ENCODE data around the gene DMD.

DMD gene

DNA sequence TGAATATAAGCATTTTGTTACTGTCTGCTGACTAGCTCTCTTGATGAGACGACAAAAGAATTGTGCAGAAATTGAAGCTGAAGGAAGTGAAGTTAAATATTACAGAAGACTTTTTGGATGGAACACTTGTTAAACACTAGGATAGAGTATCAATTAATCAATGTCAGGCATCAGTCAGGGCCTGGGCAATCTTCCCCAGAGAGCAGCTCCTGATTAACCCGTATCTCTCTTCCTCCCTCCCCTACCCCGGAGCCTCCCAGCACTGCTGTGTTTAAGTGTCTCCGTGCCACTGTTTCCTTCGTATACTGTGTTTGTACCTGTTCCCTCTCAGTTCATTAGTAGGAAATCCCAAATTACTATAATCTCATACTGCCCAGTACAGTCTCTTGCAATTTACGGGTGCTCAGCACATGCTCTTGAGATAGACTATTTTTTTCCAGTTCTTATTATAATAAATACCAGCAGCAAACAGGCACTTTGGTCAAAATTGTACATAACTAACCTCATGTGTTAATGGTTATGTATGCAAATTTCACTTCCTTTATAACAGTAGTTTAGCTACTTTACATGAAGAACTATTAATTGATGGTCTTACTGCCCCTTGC, 1373.8 kb downstream of the DMD start:
- DNase-seq: no peak

DNA sequence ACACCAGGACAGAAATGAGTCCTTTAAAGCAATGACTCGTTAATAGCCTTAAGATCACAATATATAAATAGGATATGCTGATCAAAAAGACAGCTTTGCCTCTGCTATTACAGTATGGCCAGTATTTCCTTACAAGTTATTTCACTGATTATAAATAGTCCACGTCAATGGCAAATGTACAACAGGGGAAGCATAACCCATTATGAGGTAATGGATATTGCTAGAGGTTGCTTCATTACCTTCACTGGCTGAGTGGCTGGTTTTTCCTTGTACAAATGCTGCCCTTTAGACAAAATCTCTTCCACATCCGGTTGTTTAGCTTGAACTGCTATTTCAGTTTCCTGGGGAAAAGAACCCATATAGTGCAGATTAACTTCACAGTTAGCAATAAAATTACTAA, 1374.9 kb downstream of the DMD start:
- DNase-seq: no peak

DNA sequence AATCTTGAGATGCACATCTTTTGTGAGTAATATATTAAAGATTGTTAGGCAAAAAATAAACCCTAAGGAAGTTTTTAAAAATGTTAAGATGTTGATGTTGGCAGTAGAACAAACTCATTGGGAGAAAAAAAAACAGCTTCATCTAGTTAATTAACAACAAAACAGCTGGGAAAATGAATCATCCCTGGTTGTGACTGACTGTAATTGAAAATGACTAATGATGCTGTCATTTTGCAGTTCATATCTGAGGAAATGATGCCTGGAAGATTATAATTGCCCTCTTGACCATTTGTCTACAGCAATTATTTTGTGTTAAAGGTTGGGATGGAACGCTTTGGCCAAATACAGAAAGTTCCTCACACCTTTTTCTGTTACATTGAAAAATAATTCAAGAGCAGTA, 1379.1 kb downstream of the DMD start:
- DNase-seq: no peak

DNA sequence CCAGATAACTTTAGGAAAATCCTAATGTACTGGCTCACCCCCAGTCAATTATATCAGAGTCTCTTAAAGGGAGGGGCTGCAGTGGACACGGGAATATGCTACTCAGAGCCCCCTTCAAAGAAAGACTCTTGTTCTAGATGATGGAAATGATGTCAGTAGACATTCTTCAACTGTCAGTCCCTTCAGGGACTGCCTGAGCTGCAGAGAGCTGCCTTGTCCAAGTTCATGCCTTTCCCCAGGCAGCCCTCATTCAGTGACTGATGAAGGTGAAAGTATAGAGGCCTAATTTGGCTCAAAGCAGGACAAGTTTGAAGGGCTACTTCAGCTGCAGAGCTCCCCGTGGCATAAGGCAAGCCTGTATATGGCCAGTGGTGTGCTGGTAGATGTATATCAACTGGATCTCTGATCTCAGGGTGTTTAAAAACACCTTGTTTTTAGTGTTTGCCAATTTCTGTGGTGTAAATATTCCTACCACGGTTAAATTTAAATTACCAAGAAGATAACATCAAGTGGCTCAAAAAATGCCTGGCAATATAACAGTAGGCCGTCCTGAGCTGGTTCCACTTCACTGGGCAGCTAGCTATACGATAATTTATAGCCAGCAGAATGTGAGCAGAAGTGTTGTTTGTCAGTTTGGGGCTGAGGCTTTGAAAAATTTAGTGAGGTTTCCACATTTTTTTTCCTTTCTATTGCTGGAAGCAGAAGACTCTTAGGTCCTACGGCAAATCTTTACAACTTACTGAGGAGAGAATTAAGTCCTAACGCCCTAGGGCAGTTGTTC, 1390.7 kb downstream of the DMD start:
- DNase-seq: no peak

DNA sequence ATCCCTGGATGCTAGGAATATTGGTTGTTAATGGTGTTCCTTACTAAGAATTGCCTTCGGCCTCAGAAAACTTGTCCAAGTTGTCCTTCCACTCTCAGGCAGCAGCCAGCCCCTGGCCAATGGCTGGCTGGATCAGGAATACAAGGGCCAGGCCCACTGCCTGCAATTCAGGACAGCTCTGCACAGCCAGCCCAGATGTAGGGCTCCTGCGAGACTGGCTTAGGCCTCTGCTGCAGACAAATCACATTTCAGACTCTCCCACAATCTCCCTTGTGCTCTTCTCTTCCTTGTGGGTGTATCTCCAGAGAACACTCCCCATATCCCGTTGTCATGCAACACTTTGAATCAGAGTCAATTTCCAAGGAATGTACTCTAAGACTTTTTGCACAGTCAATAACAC, 1391.9 kb downstream of the DMD start:
- no peak for DNase-seq

DNA sequence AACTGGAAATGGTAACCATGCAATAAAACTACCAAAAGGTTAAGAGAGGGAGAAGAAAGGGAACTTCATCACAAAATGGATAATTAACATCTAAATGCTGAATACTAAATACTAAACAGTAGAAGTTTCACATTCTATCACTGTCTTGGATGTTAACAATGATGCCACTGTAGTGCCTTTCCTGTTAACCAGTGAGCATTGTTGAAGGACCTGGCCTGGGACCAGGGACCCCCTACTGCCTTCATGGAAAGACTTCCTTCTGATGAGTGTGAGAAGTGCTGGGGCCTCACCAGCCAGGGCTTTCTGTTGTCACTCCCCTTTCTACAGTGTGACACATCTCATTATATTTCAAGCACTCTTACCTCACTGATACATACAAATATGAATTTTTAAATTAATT, 1400.2 kb downstream of the DMD start:
- DNase-seq: no peak

DNA sequence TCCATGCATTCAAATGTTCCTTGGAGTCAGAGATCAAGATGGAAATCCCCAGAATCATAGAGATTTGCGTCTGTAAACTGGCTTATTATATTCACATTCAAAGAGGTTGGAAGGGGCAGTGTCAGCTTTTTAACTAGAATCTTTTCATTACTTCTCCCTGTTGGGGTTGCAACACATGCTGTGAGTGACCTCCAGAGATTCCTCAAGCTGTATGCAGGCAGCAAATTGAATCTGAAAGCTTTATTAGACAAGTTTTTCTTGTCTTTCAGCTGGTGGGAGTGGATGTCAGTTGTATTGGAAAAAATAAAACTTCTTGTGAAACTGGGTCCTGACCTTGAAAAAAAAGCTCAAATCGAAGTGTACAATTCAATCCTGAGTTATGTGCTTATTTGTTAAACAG, 1403.0 kb downstream of the DMD start:
- no peak for DNase-seq

DNA sequence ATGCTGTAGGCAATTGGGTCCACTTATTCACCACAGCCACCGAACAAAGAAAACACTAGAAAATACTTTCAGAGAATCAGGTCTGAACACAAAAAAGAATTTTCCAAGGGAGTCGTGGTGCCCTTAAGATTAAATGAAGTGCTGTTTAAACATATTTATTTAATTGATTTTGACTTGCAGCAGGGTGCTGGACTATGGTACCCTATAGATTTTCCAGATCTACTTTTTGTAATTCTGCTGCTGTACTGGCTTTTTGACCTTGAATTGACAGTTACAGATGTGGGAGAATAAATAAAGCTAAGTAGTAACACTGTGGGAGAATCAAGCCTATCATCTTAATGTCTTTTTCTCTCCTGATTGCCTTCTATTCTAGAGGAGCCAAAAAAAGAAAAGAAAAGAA, 1404.2 kb downstream of the DMD start:
- DNase-seq: no peak

DNA sequence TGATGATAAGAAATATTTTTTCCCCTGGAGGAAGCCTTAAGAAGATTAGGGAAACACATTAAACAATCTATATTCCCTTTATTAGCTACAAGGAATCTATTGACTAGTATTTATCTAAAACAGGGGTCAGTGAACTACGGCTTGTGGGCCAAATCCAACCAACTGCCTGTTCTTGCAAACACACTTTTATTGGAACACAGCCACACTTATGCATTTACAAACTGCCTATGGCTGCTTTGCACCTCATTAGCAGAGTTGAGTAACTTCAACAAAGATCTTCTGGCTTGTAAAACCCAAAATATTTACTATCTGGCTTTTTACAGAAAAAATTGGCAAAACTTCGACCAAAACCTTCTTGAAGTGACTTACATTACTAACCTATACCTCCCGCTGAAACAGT, 1405.6 kb downstream of the DMD start:
- DNase-seq: no peak

DNA sequence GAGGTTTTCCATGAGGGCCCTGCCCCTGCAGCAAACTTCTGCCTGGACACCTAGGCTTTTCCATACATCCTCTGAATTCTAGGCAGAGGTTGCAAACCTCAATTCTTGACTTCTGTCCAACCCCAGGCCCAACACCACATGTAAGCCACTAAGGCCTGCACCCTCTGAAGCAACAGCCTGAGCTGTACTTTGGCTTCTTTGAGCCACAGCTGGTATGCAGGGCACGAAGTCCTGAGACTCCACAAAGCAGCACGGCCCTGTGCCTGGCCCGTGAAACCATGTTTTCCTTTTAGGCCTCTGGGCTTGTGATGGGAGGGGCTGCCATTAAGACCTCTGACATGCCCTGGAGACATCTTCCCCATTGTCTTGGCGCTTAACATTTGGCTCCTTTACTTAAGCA, 1411.1 kb downstream of the DMD start:
- no peak for DNase-seq

DNA sequence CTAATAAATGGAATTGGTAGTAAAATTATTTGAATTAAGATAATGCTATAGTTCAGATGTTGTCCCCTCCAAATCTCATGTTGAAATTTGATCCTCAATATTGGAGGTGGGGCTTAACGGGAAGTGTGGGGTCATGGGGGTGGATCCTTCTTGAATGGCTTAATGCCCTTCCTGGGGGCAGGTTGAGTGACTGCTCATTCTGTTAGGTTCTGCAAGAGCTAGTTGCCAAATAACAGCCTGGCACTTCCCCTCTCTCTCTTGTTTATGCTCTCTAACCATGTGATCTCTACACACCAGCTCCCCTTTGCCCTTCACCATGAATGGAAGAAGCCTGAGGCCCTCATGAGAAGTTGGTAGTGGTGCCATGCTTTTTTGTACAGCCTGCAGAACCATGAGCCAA, 1414.7 kb downstream of the DMD start:
- DNase-seq: no peak

DNA sequence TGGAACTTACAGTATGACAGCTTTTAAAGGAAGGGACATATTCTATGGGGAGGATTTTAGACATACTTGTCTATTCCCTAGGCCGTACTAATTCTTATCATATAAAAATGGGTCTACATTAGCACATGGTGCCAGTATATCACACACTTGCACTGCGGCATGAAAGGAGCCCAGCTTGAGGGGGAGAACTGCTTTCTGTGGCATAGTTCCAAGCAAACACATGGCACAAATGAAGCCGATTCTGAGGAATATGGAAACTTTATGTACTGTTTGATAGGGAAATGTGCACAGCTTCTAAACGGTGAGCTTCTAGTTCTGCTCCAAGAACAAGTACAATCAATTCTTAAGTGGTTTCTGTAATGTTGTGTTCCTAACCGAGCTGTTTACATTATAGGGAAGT, 1463.9 kb downstream of the DMD start:
- no peak for DNase-seq

DNA sequence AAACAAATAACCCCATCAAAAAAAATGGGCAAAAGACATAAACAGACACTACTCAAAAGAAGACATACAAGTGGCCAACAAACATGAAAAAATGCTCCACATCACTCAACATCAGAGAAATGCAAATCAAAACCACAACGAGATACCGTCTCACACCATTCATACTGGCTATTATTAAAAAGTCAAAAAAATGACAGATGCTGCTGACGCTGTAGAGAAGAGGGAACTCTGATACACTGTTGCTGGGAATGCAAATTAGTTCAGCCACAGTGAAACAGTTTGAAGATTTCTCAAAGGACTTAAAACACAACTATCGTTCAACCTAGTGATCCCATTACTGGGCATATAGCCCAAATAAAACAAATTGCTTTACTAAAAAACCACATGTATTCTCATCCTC, 1468.3 kb downstream of the DMD start:
- DNase-seq: no peak

DNA sequence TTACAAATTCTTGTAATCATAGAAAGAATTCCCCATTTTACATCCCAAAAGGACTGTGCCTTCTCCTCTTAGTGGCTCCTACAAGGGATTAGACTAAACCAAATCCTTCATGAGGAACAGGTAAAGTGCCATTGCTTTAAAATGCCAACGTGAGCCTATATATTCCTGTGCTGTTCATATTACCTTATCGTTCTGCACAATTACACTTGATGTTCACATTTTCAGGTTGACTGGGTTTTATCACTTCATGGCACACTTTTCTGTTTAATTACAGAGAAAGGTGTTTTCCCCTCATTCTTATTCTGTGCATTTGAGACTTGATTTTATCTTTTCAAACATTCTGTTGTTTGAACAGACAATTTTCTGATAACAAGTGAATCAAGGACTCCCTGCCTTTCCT, 1493.9 kb downstream of the DMD start:
- no peak for DNase-seq

DNA sequence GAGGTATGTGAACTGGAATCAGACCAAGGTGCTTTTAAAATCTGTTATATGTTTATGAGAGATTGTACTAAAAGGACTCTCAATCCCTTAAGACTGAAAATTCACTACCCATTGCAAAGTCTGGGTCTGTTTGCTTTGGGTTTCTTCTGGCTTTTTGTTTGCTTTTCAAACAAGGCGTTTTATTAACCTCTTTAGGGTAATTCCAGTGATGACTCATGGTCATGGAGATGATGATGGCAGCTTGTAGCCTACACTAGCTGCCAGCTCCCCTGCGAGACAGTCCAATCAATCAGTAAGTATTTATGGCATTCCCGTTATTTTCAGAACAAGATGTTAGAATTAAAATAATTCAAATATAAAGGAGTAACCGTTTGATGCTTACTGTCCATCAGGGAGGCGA, 1495.7 kb downstream of the DMD start:
- no peak for DNase-seq

DNA sequence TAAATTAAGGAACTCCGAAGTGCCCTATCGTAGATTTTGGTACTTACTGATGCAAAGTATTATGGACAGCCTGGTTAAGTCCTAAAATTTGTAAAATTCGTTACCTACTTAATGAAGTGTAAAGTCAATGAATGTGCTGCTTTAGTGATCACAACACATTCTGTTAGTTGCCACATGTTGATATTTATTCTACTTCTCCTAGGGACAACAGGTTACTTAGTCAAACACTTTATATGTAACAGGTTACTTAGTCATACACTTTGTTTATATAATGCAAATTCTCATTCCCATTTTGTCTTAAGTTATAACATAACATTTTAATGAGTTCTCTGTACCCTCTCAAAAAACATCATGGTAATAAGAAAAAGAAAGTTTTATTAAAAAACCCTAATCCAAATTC, 1496.6 kb downstream of the DMD start:
- DNase-seq: no peak

DNA sequence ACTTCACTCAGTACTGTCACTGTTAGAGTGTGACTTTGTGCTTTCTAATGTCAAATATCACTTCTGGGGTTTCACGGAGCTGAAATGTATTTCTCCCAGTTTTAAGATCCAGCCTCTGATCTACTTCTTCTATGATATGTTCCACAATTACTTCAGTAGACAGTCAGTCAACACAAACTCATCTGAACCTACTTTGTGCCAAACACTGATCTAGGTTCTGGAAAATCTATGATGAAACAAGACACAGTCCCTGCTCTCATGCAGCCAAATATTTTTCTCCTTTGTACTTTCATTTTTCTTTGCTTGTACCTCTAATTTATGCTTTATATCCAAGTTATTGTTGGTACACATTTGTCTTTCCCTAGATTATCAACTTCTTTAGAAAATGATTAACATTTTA, 1498.2 kb downstream of the DMD start:
- DNase-seq: no peak

DNA sequence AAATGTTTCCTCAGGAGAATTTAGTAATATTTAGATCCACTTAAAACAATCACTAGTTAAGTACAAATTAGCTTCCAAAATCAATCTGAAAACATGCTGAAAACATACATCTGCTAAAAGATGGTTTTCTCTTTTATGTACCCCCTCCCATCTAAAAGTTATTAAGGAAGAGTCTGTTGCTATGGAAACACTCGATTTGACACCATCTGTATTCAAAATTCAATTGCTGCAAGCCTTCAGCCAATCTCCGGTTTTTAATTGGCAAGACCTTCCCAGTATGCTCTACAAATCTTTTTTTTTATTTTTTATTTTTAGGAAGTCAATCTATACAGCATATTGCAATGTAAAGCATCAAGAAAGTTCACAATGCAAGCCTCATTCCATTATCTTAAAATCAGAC, 1500.2 kb downstream of the DMD start:
- no peak for DNase-seq

DNA sequence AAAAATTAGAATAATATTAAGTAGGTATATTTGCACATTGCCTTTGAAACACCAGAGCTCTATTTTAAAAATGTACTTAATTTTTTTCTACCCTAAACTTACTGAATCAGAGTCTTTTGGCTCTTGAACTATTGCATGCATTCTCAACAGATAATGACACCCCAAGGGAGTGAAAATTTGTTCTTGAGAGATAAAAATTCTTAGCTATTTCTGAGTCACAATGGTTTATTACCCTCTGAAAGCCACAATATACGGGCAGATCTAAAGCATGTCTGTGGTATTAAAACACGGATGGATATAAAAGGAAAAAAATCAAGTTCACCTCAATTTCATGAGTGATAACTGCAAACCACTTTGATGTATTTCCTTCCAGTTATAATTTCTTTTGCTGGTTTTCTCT, 1503.2 kb downstream of the DMD start:
- DNase-seq: no peak

DNA sequence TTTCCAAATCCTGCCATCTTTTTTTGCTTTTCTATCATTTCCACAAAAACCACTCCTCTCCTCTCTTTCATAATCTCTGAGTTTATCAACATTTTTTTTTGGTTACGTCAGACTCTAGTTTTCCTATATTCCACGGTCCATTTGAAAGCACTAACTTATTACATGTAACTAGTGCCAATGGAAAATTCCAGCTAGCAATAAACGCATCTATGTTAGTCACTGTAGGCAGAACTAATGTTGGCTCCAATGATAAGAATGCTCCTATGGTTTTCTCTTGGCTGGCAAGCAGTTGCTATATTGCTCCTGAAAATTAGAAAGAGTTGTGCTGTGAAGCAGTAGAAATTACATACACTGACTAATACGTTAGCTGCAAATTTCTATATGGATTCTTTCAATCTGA, 1504.9 kb downstream of the DMD start:
- DNase-seq: no peak

DNA sequence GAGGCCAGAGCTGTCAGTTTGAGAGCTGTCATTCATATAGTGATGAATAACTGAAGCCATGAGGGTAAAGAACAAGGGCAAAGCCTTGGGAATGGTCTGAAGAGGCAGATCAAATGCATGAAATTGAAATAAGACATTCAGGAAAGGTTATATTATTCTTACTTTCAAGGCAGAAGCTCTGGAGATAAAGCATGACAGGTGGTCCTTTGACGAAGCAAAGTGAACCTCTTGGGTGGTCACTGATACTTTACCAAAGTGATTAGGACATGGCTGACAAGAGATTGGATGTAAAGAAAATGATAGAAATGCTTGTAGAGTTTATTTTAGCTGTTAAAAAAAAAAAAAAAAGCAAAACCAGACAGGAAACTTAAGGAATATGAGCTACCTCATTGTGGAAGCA, 1505.5 kb downstream of the DMD start:
- DNase-seq: no peak

DNA sequence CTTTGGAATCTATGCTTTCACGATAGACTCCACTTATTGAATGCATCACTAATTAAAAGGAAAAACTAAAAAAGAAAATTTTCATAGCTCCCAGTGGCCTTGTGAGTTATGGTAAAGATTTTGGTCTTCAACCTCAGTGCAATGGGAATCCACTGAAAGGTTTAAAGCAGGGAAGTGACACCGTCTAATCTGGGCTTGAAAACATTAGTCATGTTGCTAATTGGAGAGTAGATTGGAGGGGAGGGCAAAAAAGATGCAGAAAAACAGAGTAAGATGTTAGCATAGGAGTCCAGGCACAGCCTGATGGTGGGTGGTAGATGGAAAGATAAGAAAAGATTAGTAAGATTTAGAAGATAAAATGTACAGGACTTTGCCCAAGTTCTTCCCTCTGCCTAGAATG, 1506.4 kb downstream of the DMD start:
- DNase-seq: no peak

DNA sequence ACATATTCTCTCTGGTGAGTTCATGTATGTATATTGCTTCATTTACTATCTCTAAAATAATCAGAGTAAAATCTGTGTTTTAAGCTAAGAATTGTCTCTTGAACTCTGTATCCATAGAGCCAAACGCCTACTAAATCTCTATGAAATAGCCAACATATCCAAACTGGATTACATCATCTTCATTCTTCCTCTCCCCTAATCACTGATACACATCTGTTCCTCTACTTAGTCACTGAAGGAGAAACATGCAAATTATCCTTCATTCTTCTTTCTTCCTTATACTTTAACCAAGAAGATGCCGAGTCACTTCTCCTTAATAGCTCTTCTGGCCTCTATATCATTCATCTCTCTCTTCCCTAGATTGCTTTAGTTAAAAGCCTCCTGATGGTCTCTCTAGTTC, 1509.1 kb downstream of the DMD start:
- DNase-seq: no peak

DNA sequence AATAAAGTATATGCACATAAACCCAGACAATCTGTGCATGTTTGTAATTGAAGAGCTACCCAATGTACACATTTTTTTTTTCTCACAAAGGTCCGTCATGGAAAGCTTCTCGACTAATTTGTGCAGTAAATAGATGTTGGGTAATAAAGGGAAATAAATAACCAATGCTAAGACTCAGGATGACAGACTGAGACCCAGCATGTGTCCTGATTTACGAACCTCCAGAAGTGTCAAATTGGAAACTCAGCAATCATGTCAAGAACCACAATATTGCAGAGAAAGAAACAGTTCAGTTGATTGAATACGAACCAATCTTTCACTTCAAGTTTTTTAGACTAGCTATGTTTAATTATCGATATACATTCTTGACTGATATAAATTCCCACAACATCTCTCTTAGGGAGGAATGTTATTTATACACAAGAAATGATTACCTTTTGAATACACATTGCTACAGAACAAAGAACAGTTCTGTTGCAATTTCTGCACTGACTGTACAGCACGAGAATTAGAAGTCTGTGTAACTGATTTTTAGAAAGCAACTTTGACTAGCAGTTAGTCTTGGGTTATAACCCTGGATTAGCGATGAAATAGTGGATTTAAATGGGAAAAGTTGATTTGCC, 1513.9 kb downstream of the DMD start:
- no peak for DNase-seq

DNA sequence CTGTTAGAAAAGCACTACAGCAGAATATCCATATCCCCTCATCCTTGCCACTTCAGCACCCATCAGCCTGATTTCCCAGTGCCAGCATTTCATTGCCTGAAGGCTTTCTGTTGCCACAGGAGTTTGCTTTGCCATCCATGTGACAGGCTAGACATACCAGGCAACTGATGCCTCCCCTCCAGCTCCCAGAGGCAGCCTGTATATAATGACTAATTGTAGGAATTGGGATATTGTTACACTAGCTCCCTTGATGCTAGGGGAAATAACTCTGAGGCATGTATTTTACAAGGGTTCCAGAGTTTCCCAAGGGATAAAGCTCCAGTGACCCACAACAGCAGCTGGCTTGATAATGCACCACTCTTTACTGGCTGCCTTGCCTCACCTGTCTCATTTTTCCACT, 1531.5 kb downstream of the DMD start:
- DNase-seq: no peak
